Hematopoietic multipotent progenitor cell (in vitro differentiated cells): ENCODE measurements around the gene CTF1. TPM values are rescaled to one million over a fixed set of nuclear protein-coding genes. Genes with fewer than 3 reads are reported as not detected.
A peak's percentile ranks its signal among the peaks of the same experiment; 100 is the strongest.
"Not testable (repeated sequence)": the region's sequence is repeated elsewhere in the genome, so short reads cannot be mapped to it uniquely, and the experiment has no call there.

Experiments used
- DNase-seq, 3 donors: peaks; one replicate each; pipeline ENCODE4 v3.0.0-alpha.2; 2011 to 2015; ENCODE audit warnings: low read depth in 2 of 3, low spot score in 2 of 3
- total RNA-seq: library from RNA; depleted of rRNA; stranded (reverse); fragments of >200 nt; gene quantifications from one replicate; pipeline ENCODE4 v1.2.3, GENCODE V29; 2012

The CTF1 gene
- total RNA-seq, 1 donor: 1.6 TPM

DNA sequence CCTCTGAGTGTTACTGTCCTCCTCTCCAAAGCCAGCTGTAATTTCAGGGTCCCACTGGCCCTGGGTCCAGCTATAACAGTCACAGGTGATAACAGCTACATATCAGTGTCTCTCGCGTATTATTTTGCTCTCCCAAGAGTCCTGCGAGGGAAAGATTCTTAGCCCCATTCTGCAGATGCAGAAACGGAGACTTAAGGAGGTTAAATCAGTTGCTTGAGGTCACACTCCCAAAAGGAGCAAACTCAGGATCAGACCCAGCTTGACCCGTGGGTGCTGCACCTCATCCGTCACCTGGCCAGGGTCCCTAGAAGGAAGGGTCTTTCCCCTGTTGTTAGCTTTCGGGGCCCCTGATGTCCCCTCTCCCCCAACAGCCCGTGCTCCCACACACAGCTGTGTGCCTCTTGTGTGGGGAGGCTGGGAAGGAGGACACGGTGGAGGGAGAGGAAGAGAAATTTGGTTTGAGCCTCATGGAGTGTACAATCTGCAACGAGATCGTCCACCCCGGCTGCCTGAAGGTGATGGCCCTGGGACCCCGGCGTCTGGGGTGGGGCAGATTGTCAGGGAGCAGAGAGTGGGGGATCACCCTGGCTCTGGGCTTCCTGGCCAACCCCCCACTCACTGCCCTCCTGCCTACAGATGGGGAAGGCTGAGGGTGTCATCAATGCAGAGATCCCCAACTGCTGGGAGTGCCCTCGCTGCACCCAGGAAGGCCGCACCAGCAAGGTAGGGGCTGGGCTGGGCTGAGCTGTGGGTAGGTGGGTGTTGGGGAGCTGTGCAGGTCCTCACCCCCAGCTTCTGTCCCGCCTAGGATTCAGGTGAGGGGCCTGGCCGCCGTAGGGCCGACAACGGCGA is 30.7 kb downstream of the CTF1 start:
- DNase-seq: no peak

DNA sequence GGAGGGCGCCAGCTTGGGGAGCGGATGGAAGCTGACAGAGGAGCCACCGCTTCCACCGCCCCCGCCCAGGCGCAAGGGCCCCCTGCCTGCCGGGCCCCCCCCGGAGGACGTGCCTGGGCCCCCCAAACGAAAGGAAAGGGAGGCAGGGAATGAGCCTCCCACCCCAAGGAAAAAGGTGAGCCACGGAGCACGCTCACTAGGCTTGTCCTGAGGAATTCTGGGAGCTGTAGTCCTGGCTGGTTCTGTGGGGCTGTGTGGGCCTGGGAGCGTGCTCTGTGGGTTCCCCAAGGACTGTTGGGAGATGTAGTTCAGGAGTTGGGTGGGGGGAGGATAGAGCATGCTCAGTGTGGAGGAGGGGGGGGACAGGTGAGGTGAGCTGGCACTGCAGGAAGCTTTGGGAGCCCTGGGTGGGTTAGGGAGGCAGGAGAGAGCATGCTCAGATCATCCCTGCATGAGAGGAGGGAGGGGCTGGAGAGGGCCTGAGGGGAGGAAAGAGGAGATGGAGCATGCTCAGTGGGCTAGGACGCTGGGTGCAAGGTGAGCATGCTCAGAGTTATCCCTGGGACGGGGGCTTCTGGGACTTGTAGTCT is 31.5 kb downstream of the CTF1 start:
- DNase-seq: peak in 1 of 3 donors; percentile 58

DNA sequence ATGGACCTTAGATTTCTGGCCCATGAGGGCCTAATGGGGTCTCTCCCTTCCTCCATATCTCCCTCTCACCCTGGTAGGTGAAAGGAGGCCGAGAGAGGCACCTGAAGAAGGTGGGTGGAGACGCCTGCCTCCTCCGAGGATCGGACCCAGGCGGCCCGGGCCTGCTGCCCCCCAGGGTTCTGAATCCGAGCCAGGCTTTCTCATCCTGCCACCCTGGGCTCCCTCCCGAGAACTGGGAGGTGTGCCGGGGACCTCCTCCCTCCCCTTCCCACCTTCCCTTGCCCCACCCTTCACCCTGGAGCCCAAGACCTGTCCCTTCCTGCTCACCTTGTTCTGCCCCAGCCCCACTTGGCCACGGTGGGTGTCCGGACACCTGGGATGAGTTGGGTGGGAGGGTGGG is 32.0 kb downstream of the CTF1 start:
- no peak for DNase-seq

DNA sequence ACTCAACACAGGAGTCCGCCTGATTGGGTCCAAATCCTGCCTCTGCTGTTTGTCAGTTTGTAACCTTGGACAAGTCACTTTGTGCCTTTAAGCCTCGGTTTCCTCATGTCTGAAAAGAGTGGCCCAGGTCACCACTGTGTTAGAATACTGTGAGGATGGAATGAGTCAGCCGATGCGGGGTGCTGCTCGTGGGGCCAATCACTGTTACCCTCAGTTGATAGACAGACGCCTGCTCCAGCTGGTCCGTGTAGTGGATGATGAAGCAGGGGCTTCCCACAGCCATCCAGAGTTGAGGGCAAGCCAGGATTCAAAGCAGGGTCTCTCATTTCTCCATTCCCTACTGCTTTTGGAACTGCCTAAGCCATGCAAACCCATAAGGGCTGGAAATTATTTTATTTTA is 32.8 kb downstream of the CTF1 start:
- DNase-seq: no peak

DNA sequence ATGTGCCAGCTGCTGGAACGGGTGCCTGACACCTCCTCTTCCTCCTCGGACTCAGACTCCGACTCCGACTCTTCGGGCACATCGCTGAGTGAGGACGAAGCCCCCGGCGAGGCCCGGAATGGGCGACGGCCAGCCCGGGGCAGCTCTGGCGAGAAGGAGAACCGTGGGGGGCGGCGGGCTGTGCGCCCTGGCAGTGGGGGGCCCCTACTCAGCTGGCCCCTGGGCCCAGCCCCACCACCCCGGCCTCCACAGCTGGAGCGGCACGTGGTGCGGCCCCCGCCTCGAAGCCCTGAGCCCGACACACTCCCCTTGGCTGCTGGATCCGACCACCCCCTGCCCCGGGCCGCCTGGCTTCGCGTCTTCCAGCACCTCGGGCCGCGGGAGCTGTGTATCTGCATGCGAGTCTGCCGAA is 33.8 kb downstream of the CTF1 start:
- no peak for DNase-seq

DNA sequence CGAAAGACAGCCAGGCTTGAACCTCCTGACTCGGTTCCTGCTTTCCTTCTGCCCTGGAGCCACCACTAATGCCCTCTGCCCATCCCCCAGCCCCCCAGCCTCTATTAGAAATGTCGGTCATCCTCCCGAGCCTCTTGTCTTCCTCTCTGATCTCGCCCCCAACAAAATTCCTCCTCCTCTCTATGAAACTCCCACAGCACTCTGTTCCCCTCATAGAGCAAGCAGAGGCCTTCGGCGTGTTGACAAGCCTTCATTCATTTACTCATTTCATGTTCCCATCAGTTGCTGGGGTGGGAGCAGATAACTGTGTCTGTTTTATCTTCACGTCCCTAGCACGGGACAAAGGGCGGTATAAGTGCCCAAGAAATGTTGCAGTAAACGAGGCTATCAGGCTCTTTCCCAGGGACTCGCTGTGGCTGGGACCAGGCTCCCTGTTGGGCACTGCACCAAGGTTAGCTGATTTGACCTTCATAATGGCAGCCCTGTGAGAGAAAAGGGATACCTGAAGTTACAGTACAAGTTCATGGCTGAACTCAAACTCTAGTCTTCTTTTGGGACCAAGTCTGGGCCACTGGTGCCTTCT is 34.7 kb downstream of the CTF1 start:
- no peak for DNase-seq

DNA sequence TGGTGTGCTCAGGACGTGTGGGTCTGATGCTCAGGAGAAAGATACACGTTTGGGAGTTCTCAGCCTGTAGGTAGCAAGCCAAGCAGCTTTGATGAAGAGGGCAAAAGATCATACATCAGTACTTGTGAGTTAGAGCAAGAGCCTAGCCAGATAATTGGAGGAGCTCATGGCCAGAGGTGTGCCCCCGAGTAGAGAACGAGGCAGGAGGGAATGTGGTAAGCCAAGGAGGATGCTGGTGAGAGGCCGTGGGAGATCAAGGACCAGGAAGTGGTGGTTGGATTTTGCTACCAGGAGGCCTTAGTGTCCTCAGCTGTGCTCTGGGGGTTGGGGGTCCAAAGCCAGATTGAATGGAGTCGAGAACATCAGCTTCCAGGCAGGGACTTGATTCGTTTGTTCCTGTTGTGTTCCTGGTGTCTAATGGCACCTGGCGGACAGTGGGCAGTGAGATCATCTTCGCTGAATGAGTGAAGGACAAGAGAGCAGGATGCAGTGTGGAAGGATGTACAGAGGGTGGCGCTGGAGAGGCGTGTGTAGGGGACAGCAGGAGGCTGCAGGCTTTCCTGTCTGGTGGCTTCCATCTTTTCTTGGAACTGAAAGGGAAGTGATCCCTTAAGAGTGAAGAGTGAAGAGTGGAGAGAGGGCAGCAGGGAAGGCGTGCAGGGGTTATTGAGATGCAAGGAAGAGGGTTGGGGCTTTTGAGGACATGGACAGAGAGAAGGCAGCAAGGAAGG is 38.6 kb downstream of the CTF1 start:
- peak in 1 of 3 donors; percentile 60 for DNase-seq

DNA sequence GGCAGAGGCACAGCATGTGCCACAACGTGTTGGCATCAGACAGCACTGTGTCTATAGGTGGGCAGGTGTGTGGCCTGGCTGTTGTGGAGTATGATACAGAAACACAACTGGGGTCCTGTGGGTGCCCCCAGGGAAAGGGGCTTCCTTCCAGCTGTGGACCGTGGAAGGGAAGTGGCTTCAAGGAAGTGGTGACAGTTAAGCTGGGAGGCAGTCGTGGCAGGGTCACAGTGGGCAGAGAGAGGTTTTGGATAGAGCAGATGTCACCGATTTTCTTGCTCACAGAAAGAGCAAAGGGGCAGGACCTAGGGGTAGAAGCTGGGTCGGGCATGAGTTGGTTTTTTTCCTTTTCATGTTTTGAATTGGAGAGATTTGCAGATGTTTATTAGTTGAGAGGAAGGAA is 41.3 kb downstream of the CTF1 start:
- no peak for DNase-seq

DNA sequence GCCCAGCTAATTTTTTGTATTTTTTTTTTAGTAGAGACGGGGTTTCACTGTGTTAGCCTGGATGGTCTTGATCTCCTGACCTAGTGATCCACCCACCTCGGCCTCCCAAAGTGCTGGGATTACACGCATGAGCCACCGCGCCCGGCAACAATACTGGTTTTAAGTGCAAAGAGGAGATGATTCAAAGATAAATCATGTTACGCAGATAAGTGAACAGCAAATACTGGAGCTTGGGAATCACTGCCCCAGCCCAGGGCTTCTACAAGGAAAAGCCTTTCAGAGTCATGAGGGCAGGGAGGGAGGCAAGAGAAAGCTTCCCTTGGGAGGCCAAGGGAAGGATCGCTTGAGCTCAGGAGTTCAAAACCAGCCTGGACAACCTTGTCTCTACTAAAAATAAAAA is 43.2 kb downstream of the CTF1 start:
- not testable (repeated sequence) for DNase-seq

DNA sequence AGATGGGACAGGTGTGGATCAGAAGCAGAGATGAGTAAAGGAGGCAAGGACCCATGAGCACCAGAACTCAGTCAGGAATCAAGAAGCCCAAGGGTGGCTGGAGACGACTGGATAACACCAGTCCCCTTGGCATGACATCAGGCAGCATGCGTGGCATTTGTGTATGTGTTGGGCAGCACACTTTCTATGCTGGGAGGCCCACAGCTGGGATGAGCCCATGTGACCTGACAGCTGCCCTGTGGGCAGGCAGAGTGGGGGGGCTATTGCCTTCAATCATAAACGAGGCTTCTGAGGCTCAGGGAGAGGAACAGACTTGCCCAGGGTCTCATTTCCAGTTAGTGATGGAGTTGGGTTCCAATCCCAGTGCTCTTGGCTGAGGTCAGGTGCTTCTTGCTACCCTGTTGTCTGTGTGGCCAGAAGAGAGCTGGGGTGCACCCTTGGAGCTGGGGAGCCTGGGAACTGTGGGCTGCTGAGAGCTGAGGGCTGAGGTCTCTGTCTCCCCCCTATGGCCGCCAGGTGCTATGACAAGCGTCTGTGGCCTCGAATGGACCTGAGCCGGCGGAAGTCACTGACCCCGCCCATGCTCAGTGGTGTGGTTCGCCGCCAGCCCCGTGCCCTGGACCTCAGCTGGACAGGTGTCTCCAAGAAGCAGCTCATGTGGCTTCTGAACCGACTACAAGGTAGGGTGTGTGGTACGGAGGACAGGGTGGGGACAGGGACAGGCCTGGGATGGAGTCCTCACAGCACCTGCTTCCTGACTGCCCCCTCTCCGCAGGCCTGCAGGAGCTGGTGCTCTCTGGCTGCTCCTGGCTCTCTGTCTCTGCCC is 45.4 kb downstream of the CTF1 start:
- DNase-seq: peak in 2 of 3 donors; percentile 65 to 70

DNA sequence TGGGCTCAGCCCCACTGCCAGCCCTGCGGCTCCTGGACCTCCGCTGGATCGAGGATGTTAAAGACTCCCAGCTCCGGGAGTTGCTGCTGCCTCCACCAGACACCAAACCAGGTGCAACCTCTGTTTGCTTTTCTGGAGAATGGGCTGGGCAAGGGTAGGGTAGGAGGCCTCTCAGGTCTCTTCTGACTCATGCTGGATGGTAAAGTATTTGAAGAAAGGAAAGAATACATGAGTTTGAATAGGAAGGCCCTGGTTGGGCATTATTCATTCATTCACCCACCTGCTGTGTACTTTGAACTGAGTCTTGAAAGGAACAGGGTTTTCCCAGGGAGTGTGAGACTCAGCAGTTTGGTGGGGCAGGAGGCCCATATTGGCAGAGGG is 46.0 kb downstream of the CTF1 start:
- no peak for DNase-seq

DNA sequence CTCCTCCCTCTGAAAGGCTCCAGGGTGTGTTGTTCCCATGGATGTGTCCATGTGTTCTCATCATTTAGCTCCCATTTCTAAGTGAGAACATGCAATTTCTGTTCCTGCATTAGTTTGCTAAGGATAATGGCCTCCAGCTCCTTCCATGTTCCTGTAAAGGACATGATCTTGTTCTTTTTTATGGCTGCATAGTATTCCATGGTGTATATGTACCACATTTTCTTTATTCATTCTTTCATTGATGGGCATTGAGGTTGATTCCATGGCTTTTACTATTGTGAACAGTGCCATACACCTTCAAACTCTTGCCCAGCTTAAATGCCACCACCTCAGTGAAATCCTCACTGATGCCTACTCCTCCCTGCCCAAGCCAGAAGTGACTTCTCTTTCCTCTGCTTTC is 47.9 kb downstream of the CTF1 start:
- DNase-seq: no peak

DNA sequence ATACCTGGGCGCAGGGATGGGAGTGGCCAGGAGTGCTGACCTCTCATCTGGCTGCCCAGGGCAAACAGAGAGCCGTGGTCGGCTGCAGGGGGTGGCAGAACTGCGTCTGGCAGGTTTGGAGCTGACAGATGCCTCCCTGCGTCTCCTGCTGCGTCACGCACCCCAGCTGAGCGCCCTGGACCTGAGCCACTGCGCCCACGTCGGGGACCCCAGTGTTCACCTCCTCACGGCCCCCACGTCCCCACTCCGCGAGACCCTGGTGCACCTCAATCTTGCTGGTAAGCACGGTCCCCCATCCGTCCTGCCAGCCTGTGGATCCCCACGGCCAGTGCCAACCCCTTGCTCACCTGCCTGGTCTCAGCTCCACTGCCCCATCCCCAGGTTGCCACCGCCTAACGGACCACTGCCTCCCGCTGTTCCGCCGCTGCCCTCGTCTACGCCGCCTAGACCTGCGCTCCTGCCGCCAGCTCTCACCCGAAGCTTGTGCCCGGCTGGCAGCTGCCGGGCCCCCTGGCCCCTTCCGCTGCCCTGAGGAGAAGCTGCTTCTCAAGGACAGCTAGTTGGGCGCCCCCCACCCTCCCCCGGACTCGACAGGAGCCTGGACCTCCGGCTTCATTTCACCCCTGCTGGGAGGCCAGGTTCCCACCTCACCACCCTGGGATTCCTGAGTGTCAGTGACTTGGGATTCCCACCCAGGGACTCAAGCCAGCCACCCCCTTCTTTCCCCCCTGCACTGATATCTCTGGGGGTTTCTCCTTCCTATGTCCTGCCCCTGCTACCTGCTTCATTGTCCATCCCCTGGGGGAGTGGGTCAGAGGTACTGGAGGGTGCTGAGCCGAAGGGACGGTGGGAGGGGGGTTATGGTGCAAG is 50.5 kb downstream of the CTF1 start:
- DNase-seq: no peak

DNA sequence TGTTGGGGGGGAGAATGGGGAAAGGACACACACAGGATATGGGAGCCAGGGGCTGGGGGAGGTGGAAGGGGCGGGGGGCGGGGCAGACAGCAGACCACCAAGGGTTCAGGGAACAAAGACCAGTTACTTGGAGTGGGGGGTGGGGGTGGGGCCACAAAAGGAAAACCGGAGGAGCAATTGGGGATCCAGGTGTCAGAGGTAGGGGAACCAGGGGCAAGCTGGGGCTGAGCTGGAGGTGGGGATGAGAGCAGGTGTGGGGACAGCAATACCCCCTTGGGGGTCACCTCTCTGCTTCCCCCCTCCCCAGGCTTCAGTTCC is 51.1 kb downstream of the CTF1 start:
- no peak for DNase-seq

DNA sequence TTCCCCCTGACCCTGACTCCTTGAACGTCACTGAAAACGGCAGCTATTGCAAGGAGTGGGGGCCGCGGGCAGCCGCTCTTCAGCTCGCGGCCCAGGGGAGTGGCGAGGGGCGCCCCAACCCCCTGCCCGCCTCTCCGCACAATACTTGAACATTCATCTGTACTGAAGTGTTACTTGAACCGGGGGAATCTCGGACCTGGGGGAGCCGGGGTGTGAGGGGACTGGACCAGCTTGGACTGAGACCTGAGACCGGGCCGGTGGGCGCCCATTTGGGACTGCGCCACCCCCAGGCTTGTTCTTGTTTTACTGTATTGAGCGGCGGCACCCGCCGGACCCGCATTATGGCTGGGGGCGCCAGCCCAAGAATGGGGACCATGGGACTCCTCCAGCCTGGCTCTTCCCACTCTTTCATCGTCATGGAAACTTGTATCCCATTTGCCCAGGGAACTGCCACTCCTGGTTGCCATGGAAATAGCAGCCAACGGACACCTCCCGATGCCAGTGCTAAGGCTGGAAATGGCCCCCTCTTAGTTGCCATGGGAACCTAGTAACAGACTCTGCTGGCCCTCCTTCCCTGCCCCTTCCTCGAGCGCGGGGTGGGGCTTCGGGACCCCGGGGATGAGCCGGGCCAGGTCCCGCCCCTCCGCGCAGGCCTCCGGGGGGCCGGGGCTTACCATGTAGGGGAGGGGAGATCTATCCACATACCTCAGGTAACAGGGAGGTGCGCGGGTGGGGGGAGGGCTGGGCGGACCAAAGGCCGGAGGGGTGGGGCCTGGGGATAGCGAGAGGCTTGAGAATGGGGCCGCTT is 51.6 kb downstream of the CTF1 start:
- DNase-seq: peak in 2 of 3 donors; percentile 91 to 93

DNA sequence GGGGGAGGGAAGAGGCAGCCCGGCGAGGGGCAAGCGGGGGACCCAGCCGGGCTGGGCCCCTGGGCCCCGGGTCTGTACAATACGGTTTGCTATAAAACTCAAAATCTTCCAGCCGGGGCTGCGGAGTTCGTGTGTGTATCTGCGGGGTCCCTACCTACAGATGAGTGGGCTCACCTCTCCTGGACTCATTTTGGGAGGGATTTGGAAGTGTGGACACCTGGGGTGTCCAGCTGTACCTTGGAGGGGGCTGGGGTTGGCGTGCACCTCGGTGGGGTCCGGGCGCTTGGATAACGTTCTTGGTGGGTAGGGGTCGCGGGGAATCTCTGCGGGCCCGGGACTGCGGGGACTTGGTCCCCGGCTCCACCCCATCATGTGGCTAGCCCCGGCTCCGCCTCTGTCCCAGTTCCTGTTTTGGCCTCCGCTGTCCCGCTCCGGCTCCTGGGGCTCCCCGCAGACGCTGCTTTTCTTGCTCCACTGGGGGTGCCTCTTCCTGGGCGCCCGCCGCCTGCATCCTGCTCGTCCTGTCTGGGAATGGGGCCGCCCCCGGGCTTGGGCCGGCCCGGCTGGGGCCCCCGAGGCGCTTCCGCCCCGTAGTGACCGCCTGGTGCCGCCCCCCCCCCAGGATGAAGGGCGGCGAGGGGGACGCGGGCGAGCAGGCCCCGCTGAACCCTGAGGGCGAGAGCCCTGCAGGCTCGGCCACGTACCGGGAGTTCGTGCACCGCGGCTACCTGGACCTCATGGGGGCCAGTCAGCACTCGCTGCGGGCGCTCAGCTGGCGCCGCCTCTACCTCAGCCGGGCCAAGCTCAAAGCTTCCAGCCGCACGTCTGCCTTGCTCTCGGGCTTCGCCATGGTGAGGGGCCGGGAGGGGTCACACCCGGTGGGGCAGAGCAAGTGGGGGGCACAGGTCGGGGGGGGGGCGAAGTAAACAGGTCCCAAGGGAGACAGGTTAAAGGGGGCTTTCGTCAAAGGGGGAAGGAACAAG is 52.5 kb downstream of the CTF1 start, which contains the start of gene ORAI3:
TSS of gene ORAI3 (plus strand) at position 402 of the 983 bp plus-strand sequence. CDS start at position 624, 222 bp downstream.
- peak in 2 of 3 donors; percentile 69 to 78 for DNase-seq
